Epithelial cell of umbilical artery (primary cell): ENCODE data around the gene OR9A2. TPM values are rescaled to one million over a fixed set of nuclear protein-coding genes. Genes with fewer than 3 reads are reported as not detected.

Experiments used
- total RNA-seq: library from RNA; depleted of rRNA; stranded (reverse); fragments of >200 nt; gene quantifications from 2 replicates; pipeline ENCODE4 v1.2.3, GENCODE V29; 2014

OR9A2 gene
- not detected in 2 replicates for total RNA-seq

GRCh38 chr7:143027032-143027431 is at the start of gene OR9A2:
Gene OR9A2, minus strand, starts transcription at chr7:143027132. Its CDS starts 0 bp downstream, at chr7:143027132.

GRCh38 chr7:143052041-143052440 is 25.1 kb upstream of the OR9A2 start, which contains the start of gene OR6V1:
Gene OR6V1, plus strand, starts transcription at chr7:143052341. Its CDS starts 0 bp downstream, at chr7:143052341.

Other genes with a start within 250 kb of the OR9A2 start
- gene EPHB6, start 172.1 kb downstream of the OR9A2 start, total RNA-seq: under 0.01 TPM in 1 of 2 replicates, not detected in the other
- gene TRPV6, start 141.4 kb downstream of the OR9A2 start, total RNA-seq: not detected in 2 replicates
- gene TRPV5, start 93.4 kb downstream of the OR9A2 start, total RNA-seq: not detected in 2 replicates
- gene LLCFC1, start 87.6 kb downstream of the OR9A2 start, total RNA-seq: not detected in 2 replicates
- gene KEL, start 64.8 kb downstream of the OR9A2 start, total RNA-seq: not detected in 2 replicates
- not detected in 2 replicates for gene OR6V1, start 25.2 kb upstream of the OR9A2 start, total RNA-seq
- gene PIP, start 104.9 kb upstream of the OR9A2 start, total RNA-seq: not detected in 2 replicates
- not detected in 2 replicates for gene TAS2R39, start 156.3 kb upstream of the OR9A2 start, total RNA-seq
- not detected in 2 replicates for gene TAS2R40, start 194.9 kb upstream of the OR9A2 start, total RNA-seq
- gene GSTK1, start 236.3 kb upstream of the OR9A2 start, total RNA-seq: 61.1 and 78.7 TPM in 2 replicates